GM19239 (cell line): ENCODE data around the gene DNM3.
A peak's percentile ranks its signal among the peaks of the same experiment; 100 is the strongest.
"Not testable (repeated sequence)": the region's sequence is repeated elsewhere in the genome, so short reads cannot be mapped to it uniquely, and the experiment has no call there.

Experiments used
- DNase-seq: peaks from one replicate; pipeline ENCODE4 v3.0.0; 2011; ENCODE audit warnings: low spot score; ENCODE audit not compliant: insufficient read length
- FAIRE-seq: peaks from 2 replicates; lab custom pipeline; 2011; peaks lifted over from hg19 to GRCh38; lab: Jason Lieb, UNC

The DNM3 gene

DNA sequence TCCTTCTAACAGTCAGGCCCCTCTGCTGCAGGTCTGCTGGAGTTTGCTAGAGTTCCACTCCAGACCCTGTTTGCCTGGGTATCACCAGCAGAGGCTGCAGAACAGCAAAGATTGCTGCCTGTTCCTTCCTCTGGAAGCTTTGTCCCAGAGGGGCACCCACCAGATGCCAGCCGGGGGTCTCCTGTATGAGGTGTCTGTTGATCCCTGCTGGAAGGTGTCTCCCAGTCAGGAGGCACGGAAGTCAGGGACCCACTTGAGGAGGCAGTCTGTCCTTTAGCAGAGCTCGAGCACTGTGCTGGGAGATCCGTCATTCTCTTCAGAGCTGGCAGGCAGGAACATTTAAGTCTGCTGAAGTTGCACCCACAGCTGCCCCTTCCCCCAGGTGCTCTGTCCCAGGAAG is 238.6 kb downstream of the DNM3 start:
- not testable (repeated sequence) for FAIRE-seq, DNase-seq

DNA sequence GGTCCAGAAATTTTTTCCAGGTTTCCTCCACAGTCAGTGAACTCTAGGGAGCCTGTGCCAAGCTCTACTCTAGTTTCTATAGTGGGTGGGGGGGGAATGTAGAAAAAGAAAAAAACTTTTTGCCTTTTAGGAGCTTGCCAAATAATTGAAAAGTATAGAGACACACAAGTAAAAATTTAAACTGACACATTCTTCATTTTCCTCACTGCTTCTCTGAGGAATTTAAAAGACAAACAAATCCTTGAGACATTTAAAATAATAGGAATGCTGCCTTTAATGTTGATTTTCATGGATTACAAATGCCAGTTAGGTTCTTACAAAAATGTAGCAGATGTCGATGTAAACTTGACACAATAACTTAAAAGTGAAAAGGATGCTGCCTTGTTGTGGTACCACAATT is 241.9 kb downstream of the DNM3 start:
- FAIRE-seq (no peak), DNase-seq (no peak)

DNA sequence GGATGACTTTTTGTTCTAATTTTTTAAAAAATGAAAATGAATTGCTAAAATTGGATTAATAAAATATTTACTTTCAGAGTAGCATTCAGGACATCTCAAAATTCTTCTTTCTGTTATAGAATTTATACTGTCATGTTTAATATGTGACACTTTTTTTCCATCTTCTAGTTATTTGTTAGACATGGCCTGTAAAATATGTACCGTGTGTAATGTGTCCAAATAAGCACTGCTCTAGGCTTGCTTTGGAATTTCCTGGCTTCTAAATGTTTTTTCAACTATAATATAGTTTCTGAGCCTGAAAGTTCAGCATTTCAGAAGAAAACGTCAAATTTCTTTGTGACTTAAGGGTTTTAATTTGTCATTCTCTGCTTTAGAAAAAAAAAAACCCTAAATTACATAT is 243.6 kb downstream of the DNM3 start:
- DNase-seq (no peak), FAIRE-seq (no peak)

DNA sequence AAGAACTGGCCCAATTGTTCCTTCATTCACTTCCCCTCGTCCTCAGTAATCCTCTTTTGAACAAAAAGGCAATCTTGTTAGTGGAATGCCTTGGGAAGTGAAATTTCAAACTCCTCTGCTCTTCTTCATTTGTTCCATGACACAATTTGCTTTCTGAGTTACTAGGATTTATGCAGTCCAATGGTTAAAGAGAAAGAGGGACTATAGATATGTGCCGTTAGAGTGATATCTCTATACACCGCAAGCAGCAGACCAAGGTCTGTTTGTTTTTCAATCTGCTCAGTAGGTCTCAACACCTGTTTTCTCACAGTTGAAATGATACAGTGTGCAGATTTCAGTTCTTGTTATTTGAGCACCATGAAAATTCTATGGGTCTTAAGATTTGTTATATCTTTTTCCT is 244.0 kb downstream of the DNM3 start:
- FAIRE-seq (no peak), DNase-seq (no peak)

DNA sequence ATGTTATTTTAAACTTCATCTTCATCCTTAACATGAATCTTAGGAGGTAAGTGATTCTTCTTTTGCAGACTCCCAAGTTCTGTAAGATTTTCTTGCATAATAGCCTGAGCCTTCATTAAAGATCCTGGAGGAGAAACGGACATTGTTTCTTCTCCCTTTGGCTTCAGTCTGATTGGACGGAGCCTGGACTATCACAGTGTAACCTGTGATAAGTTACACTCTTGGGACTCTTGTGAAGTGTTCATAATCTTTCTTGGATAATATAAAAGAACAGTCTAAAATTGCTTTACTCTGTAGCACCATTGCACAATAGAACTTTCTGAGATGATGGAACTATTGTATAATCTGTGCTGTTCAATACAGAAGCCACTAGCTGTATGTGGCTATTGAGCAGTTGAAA is 244.8 kb downstream of the DNM3 start:
- DNase-seq (no peak), FAIRE-seq (no peak)

DNA sequence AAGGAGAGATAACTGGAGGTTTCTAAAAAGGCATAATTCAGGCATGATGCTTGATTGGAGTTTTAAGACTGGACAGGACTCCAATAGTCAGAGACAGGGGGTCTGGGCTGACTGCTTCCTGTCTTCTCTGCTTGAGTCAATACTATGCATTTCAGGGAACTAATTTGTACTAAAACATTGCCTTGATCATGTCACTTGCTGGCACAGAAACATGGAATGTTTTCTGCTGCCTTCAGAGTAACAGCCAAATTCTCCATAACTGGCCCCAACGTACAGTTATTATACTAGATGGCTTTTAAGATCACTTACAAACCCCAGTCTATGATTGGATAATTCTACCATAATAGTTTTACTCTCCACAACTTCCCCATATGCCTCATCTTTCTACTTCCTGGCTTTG is 247.0 kb downstream of the DNM3 start:
- no peak for DNase-seq
- FAIRE-seq = no peak

DNA sequence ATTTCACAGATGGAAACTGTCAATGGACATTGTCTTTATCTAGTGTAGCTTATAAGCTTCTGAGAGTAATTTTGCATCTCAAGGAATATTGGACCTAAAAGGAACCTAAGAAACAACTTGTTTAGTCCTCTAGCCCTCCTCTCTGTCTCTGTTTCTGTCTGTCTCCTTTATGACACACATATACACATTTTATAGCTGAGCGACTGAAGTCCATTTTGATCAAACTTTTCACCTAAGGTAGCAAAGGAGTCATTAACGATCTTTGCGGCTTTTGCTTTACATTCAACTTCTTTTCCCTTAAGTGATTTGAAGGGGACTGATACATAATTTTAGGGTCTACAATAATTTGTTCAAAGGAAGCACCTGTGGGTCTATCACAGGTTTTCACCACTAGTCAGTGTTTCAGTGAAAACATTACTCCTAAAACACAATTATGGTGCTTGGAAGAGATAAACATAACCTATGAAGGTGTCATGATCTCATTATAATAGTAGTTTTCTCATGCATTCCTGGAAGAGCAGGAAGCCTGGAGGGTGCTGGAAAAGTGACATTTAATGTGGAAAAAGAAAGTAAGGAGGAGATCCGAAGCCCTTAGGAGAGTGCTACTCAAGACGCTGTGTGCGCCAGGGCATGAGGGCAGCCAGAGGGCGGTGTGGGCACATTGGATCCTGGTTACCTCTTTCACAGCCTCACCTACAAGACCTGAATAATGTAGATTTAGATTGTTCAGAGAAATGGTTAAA is 248.6 kb downstream of the DNM3 start:
- peak; percentile 37 for FAIRE-seq
- peak; percentile 6 for DNase-seq

DNA sequence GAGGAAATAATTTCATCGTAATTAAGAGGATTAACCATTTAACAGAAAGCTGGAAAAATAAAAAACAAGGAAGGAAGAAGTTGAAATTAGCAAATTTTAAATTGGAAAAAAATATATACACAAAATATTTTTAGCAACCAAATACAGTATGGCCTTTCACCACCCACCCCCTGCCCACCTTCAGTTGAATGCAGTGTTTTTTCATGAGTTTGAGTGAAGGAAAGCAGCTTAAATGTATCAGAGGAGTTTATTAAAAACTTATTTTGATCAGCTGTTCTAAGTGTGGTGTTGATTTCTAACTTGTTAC is 249.2 kb downstream of the DNM3 start:
- DNase-seq (no peak), FAIRE-seq (no peak)

DNA sequence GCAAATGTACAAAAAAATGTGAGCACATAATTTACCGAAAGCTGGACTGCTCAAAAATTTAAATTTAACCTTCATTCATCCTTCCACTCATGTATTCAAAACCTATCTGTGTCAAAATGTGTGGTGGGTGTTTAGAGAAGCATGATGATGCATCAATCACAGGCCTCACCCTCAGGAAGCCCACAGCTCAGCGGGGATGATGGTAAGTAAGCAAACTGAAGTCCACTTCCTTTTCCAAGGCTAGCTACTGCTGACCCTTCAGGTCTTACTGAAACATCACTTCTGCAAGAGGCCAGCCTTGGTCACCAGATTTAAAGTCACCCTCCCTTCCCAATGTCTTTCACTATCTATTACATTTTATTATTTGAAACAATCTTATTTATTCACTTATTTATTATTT is 254.5 kb downstream of the DNM3 start:
- FAIRE-seq = no peak
- no peak for DNase-seq

DNA sequence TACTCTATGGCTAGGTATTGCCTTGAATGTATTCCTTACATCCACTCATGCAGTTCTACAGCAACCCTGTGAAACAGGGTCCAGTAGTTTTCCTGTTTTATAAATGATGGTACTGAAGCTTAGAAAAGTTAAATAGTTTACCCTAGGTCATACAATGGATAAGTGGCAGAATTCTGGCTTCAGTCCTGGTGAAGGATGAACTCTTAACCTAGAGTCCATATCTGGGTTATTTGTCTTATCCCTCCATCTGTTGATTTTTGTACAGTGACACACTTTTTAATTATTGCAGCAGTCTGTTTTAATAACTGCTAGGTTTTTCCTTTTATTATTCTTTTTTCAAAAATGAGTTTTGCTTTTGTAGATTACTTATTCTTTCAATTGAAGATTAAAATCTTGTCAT is 263.9 kb downstream of the DNM3 start:
- no peak for FAIRE-seq

DNA sequence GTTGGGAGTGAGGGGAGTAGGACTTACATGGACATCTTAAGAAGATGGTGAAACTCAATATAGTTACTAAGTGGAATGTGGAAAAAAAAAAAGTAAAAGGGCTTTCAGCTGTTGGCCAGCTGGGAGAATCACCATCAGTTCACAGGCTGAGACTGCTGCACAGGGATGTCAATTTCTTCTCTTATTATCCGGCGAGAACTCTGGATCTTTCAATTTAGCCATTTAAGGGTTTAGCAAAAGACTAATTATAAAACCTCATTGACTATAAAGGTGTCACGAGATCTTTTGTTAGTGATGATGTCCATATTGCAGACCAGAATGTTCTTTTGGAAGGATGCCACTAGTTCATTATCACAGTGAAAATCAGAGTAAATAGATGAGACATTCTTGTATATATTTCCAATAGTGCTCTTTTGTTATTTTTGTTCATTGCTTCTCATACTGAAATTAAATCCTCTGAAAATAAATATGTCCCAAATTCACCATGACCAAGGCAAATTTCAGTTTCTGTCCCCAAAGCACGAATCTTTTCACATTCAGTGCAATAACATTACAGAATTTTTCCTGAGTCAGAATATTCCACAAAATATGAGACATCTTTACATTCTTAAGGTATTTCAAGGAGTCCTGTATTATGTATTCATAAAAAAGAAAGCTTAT is 266.1 kb downstream of the DNM3 start:
- no peak for FAIRE-seq
- DNase-seq = no peak

More for the DNA sequence above, 263.9 kb downstream of the DNM3 start:
- DNase-seq = no peak

DNA sequence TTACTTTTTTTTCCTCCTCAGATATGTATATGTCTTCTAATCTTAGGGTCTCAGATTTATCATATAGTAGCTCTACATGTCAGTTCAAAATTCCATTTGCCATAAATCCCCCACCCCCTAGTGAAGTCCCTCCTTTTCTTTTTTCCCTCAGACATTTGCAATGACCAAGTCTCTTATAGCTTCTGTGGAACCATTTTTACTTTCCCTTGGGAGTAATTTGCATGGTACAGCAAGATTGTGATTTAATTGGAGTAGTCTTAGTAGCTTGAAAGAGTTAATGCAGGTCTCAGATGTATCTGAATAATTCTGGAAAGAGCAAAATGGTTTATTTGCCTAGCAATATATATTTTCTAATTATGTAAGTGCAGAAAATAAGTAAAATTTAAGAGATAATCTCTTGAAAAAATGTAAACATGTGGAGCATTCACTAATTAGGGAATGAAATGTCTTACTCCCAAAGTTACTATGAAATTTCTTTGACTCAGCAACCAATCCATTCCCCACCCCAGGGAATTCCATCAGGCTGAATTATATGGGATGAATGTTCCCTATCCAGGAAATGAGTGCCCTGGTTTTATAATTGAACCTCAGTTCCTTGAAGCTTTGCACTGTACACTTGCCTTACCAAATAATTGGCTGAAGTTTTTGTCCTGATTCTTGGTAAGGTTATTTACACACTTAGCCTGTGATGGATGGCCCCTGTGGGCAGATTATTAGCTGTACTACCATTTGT is 267.0 kb downstream of the DNM3 start:
- DNase-seq (no peak), FAIRE-seq (no peak)

DNA sequence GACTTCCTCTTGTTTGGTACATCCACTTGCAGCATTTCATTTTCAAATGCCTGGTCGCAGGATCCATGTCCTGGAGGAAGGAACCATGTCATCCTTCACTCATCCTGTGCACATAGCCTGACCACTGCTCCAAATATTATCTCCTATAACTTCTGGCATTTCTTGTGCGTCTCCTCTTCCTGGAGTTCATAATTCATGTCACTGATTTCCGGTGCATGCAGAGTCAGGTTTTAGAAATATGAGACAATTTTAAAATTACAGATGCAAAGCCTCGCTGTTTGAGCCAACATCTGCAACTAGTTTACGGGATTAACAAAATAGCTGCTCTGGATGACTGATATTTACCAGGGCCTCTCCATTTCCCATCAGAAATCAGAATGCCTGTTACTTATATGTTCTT is 268.1 kb downstream of the DNM3 start:
- FAIRE-seq (no peak), DNase-seq (no peak)

DNA sequence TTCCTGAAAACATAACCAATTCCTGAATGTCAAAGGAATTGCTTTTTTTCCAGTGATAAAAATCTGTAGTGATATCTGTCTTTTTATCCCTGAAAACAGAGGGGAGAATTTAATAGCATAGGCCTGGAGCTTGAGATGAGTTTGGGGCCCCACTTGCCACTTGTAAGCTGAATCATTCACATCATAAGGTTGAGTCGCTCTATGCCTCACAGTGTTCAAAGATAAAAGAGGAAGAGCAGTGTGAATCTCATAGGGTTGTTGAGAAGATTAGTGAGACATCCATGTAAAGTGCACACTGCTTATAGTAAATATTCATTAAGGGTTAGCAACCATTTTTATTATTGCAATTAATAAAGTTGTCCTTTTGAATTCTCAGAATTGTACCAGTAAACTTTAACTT is 271.3 kb downstream of the DNM3 start:
- DNase-seq (no peak), FAIRE-seq (no peak)

DNA sequence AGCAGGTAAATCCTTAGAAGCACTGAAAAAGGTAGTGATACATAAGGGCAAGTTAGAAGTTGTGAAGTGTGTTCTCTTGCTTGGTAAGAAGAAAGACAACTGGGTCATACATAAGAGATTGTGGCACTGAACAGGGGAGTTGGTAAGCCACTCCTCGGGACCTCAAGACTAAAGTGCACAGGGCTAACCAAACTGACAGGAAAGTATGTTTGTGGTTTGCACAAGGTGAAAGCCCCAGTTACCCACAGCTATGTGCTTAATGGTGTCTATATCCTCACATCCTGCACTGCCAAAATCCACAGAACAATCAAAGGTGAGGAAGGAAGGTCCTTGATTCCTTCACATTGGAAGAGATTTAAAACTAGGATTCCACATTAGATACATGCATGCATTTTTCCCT is 276.5 kb downstream of the DNM3 start:
- FAIRE-seq (no peak), DNase-seq (no peak)

DNA sequence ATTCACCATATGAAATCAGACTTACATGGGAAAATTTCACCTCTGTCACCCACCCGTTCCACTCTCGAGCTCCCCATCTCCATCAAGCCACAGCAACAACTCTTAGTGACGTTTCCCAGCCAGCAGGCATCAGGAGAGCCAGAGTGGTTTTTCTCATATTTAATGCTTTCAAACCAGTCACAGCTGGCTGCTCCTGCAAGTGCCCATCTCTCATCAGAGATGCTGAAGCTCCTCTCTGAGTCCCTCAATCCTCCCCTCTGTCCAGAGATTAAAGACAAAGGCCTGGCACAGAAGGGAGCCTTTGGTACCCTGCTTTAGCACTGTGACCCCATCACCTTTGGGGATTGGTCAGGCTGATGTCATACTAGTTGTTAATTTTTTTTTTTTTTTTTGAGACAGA is 277.3 kb downstream of the DNM3 start:
- DNase-seq (no peak), FAIRE-seq (no peak)

DNA sequence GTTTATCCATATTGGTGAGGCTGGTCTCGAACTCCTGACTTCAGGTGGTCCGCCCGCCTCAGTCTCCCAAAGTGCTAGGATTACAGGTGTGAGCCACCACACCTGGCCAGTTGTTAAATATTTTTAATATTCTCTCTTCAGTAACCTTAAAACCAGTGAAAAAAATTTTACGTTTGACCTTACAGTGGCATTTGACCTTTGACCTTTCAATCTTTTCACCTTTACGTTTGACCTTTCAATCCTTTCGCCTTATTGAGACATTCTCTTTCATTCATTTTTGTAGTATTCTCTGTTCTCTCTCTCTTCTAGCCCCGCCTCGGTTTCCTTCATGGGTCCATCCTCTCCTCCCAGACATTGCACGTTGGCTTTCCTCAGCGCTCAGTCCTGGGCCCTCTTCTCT is 277.9 kb downstream of the DNM3 start:
- DNase-seq (no peak), FAIRE-seq (no peak)

DNA sequence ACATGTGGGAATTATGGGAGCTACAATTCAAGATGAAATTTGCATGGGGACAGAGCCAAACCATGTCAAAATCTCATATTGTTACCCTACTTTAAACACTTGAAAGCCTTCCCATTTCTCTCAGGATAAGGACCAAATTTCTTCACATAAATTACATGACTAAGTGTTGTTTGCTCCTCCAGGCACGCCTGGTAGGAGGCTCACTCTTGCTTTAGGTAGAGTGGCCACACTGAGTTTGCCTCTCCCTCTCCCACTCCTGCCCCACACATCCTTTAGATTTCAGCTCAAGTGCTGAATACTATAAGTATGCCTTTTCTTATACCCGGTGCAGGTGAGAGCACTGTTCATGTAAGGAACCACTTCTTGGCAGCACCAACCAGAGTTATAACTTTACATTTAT is 279.1 kb downstream of the DNM3 start:
- DNase-seq = no peak
- no peak for FAIRE-seq

DNA sequence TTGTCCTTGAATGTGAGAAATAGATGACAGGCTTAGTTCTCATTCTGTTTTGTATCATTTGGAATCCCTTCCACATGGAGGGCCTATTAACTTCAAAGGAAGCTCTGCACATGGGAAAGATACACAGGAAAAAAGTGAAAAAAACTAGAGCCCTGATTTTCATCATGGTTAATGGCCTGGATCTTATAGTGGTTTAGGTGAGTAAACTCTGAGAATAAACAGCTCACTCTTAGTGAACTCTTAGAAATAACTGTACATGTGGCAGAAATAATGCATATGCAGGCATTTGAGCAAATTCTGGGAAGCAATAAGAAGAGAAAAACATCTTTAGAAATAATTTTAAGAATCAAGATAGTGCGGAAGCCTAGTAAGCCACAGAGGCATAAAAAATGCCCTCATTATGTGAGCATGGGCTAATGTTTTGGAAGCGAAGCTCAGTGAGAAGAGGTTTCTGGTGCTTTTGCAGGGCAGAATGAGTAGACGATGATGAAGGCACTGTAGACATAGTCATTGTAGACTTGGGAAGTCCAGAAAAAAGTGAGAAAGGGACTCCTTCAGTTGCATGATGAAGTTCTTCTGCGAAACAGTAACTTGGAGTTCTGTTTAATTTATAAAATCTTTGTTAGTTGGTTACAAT is 279.9 kb downstream of the DNM3 start:
- DNase-seq (no peak), FAIRE-seq (no peak)

DNA sequence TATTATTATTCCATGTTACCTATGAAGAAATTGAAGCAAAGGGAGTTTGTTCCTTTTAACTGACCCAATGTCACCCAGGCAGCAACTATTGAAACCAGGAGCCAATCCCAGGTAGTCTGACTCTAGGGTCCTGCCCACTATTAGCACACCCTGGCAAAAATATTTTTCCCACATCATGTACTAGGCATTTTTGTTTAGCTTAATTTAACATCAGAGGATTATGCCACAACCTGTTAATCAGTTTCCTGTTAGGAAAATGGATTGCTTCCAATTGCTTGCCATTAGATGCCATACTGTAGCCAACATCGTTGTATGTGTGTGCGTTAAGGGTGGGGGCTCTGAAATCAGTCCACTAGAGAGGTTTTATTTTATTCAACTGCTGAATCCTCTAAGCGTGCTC is 281.1 kb downstream of the DNM3 start:
- no peak for FAIRE-seq

DNA sequence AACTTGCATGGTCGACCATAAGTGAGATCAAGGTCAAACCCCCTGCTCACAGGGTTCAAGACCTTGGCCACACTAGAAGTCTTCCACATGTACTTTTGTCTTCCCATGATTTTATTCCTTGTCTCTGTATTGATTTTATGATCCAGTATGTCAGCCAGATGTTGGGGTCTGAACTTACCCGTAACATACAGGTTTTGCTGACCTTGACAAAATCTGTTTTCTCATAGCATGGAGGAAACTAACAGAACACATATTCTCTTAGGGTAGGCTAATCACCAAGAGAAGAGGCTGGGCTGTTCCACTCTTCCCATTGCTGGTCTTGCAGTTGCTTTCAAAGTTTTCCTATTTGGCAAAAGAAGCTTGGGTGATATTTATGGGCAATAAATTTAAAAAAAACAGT is 284.0 kb downstream of the DNM3 start:
- FAIRE-seq (no peak), DNase-seq (no peak)

More for the DNA sequence above, 281.1 kb downstream of the DNM3 start:
- no peak for DNase-seq
